ENCODE results near the gene LHPP. TPM values are rescaled to one million over a fixed set of nuclear protein-coding genes. Genes with fewer than 3 reads are reported as not detected.

The LHPP gene
- total RNA-seq, 2 donors from 2014 or later = 4.4 to 6.1 TPM

DNA sequence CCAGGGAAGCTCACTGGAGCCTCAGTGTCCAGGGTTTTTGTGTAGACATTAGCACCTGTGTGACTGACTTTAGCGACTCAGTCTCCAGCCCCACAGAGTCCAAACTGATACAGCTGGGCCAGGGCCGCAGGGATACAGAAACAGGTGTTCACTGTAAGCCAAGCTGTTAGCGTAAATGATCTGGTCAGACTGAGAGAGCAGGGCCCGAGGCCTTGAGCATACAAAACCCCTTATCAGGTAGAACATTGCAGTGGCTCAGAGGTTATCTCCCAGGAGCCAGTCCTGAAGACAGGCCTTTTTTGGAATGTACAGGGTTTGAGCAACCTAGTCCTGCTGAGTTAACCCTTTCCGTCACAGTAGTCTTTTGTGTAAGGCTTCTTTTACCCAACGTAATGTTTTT lies 25.0 kb downstream of the LHPP start:
- Mint-ChIP-seq H3K9me3 (no peaks in the 10 kb centered on the region), H3K27ac (no peak overlapping the region), H3K4me3 (no peak overlapping the region), H3K4me1 (ENCODE audit: low read depth in 2 of 2) (peaks cover 0 to 2% of the 10 kb centered on the region in 2 donors), H3K27me3 (no peaks in the 10 kb centered on the region), H3K36me3 (no peaks in the 10 kb centered on the region)
- DNase-seq (ENCODE audit: low spot score) = no peak
- ATAC-seq = no peak

DNA sequence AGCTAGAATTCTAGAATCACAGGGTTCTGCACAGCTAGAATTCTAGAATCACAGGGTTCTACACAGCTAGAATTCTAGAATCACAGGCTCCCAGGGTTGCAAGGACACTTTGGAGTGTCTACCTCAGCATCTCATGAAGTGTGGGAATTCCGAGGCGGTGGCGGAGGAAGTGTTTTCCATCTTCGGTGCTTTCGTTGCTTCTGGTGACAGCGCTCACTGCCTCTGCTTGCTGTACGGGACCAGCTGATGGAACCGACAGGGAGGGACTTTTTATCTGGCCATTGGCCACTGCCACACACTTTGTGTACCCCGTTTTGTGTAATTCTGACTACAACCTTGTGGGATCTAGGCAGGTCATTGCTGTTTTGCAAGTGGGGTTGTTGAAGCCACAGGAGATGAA lies 29.5 kb downstream of the LHPP start:
- Mint-ChIP-seq H3K36me3 (no peaks in the 10 kb centered on the region), H3K4me1 (ENCODE audit: low read depth in 2 of 2) (peaks cover 0 to 3% of the 10 kb centered on the region in 2 donors), H3K27ac (no peak overlapping the region), H3K27me3 (no peaks in the 10 kb centered on the region), H3K9me3 (no peaks in the 10 kb centered on the region), H3K4me3 (no peak overlapping the region)
- no peak for DNase-seq (ENCODE audit: low spot score)
- ATAC-seq = no peak

DNA sequence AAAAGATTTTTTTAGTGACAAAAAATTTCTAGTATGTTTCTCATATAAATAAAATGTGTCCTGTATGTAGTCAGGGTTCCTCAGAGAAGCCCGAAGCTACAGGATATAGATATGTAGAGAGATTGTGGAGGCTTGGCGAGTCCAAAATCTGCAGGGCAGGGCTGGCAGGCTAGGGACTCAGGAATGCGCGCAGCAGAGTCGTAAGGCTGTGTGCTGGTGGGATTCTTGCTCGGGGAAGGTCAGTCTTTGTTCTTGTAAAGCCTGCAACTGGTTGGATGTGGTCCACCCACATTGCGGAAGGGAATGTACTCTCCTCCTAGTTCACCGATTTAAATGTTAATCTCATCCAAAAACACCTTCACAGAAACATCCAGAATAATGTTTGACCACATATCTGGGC lies 30.6 kb downstream of the LHPP start:
- Mint-ChIP-seq H3K36me3 (no peaks in the 10 kb centered on the region), H3K27me3 (no peaks in the 10 kb centered on the region), H3K27ac (no peak overlapping the region), H3K4me3 (no peak overlapping the region), H3K9me3 (no peaks in the 10 kb centered on the region), H3K4me1 (ENCODE audit: low read depth in 2 of 2) (peaks cover 0 to 3% of the 10 kb centered on the region in 2 donors)
- DNase-seq (ENCODE audit: low spot score) (no peak), ATAC-seq (no peak)

DNA sequence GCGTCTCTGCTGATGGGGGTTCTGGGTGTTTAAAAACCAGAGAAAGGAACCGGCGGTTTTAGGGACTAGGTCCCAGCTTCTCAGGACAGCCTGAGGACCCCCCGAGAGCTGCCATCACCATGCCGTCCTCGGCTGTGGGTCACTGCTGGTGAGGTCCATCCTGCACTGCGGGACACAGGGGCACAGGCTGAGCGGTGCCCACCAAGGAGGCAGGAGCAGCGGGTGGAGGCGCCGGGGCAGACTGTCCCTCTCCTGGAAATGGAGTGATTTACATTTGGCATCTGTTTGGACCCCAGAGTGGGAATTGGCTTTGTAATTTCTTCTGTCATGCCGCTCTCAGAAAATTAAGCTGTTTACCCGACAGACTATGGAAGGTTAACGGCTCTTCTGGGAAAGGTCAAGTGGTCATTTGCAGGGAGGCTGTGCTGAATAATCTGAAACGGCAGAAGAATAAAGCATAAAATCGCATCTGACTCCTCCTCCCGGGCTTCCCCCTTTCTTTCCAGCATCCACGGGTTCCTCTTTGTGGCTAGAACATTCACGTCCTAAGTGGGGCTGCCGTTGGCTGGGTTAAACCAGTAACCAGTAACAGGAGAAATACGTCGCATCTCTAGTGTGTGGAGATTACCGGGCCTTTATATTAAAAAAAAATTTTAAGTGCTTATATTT lies 31.7 kb downstream of the LHPP start:
- DNase-seq (ENCODE audit: low spot score) = no peak
- no peaks in the 10 kb centered on the region for H3K36me3 Mint-ChIP-seq
- ATAC-seq = no peak
- peak overlapping the region in 1 of 2 donors; percentile 58 for H3K27ac Mint-ChIP-seq
- no peak overlapping the region for H3K4me3 Mint-ChIP-seq
- no peaks in the 10 kb centered on the region for H3K9me3 Mint-ChIP-seq
- peaks cover 0 to 3% of the 10 kb centered on the region in 2 donors for H3K4me1 Mint-ChIP-seq (ENCODE audit: low read depth in 2 of 2)
- H3K27me3 Mint-ChIP-seq = no peaks in the 10 kb centered on the region

DNA sequence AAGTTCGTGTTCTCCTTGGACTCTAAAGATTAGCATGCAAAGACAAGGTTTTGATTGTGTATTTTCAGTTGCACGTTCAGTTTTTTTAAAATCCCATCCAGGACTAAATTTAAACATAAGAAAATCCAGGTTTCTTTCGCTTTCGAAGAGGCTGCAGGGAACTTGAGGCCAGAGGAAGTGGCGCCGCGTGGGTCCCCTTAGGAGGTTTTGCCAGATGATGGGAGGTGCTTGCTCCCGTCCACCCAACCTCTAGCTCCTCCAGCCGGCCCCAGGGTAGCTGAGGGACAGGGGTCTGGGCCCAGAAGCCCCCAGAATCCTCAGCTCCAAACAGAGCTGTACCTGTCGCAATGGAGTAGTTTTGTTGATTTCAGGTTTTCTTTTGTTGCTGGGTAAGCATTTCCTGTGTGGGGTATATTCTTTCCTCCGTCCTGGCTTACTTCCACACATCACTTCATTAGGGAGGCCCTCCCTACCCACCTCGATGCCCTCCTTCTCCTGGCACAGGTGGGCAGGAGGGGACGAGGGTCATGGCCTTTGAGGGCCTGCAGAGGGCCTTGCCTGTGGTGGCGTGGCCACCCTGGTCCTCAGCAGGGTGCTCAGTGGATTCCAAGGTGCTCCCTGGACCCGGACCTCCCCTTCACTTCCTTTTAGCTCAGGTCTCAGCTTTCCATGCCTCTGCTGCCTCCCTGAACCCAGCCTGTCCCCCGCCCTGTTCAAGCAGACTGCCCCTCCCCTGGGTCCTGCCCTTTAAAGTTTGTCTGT lies 32.6 kb downstream of the LHPP start:
- Mint-ChIP-seq H3K4me1 (ENCODE audit: low read depth in 2 of 2) (peaks cover 0 to 3% of the 10 kb centered on the region in 2 donors), H3K36me3 (no peaks in the 10 kb centered on the region), H3K4me3 (peak overlapping the region; percentile 58), H3K9me3 (no peaks in the 10 kb centered on the region), H3K27me3 (no peaks in the 10 kb centered on the region), H3K27ac (peak overlapping the region in 1 of 2 donors; percentile 58)
- no peak for DNase-seq (ENCODE audit: low spot score)
- peak in 1 of 2 donors; percentile 25 for ATAC-seq

DNA sequence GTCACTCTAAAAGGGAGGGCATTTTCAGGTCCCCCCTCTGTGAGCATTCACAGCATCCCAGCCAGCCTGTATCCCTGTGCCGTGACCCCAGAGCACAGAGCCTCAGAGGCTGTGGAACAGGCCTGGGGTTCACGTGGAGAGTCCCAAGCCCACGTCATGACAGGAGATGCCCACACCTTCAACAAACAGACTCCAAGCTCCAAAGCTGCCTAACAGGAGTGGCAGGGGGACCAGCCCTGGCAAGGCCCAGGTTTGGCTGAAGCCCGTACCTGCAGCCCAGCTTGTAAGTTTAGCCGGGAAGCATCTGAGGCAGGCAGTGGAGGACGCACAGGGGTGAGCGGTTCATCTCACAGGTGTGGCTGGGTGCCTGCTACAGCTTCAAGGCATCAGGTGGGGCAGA lies 33.5 kb downstream of the LHPP start:
- no peak for DNase-seq (ENCODE audit: low spot score)
- no peak overlapping the region for H3K4me3 Mint-ChIP-seq
- ATAC-seq = peak in 1 of 2 donors; percentile 14
- H3K9me3 Mint-ChIP-seq = no peaks in the 10 kb centered on the region
- H3K27ac Mint-ChIP-seq = no peak overlapping the region
- no peaks in the 10 kb centered on the region for H3K27me3 Mint-ChIP-seq
- H3K36me3 Mint-ChIP-seq = no peaks in the 10 kb centered on the region
- peaks cover 0 to 3% of the 10 kb centered on the region in 2 donors for H3K4me1 Mint-ChIP-seq (ENCODE audit: low read depth in 2 of 2)

DNA sequence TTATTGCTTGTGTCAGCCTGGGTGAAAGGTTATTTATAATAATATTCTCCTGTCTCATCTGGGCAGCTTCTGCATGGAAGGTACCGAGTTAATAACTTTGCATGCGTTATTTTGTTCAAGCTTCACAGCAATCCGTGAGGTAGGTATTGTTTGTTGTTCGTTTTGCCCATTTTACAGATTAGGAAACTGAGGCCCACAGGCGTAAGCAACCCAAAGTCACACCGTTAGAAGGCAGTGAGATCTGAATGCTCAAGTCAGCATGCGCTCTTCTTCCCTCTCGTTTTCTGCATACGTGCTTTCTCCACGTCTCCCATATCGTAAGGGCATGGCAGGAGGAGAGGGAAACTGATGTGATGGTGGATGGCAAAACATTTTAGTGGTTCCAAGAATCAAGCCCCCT lies 34.1 kb downstream of the LHPP start:
- Mint-ChIP-seq H3K9me3 (peaks cover 1% of the 10 kb centered on the region), H3K4me3 (no peak overlapping the region)

DNA sequence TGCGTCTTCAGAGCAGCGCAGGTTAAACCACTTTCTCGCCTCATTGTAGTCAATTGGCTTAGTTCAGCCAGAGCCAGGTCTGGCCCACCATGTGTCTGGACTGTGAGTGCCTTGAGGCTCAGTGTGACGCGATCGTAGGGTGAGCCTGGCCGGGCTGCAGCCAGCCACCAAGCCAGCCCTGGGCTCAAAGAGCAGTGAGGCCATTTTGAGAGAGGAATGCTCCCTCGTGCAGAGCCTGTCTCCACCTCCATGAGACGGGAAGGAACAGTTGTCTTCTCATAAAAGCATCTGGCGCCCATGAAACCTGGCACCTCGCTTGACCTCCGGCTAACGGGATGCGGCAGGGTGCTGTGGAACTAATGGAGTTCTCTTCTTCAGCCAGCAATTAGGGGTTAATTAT lies 34.5 kb downstream of the LHPP start:
- H3K36me3 Mint-ChIP-seq = peaks cover 7% of the 10 kb centered on the region
- no peak for ATAC-seq
- H3K27ac Mint-ChIP-seq = no peak overlapping the region
- peaks cover 4% of the 10 kb centered on the region for H3K9me3 Mint-ChIP-seq
- no peak for DNase-seq (ENCODE audit: low spot score)
- H3K4me3 Mint-ChIP-seq = no peak overlapping the region
- H3K27me3 Mint-ChIP-seq = no peaks in the 10 kb centered on the region
- peaks cover 3 to 6% of the 10 kb centered on the region in 2 donors for H3K4me1 Mint-ChIP-seq (ENCODE audit: low read depth in 2 of 2)

More for the DNA sequence above, 34.1 kb downstream of the LHPP start:
- Mint-ChIP-seq H3K4me1 (ENCODE audit: low read depth in 2 of 2) (peaks cover 3% of the 10 kb centered on the region in 2 donors), H3K27ac (no peak overlapping the region), H3K36me3 (peaks cover 3% of the 10 kb centered on the region), H3K27me3 (no peaks in the 10 kb centered on the region)
- DNase-seq (ENCODE audit: low spot score) = no peak
- ATAC-seq = no peak

DNA sequence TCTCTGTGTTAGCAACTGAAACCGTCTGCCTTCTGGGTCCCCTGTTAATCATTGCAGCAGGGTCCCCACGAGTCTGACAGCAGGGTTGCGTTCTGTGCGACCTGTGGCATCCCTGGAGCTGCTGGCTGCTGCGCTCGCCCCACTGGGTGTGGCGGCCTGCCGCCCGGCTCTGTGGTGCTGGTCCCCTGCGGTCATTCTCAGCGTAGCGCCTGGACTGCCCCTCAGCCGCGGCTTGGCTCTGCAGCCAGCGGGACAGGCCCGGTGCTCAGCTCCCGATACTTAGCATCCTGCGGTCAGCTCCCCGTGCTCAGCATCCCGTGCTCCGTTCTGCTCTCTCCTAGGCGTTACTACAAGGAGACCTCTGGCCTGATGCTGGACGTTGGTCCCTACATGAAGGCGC lies 35.0 kb downstream of the LHPP start:
- Mint-ChIP-seq H3K9me3 (peaks cover 4% of the 10 kb centered on the region), H3K36me3 (peaks cover 7% of the 10 kb centered on the region), H3K4me3 (no peak overlapping the region), H3K27me3 (no peaks in the 10 kb centered on the region), H3K27ac (no peak overlapping the region), H3K4me1 (ENCODE audit: low read depth in 2 of 2) (peaks cover 3 to 6% of the 10 kb centered on the region in 2 donors)
- no peak for ATAC-seq
- DNase-seq (ENCODE audit: low spot score) = no peak

DNA sequence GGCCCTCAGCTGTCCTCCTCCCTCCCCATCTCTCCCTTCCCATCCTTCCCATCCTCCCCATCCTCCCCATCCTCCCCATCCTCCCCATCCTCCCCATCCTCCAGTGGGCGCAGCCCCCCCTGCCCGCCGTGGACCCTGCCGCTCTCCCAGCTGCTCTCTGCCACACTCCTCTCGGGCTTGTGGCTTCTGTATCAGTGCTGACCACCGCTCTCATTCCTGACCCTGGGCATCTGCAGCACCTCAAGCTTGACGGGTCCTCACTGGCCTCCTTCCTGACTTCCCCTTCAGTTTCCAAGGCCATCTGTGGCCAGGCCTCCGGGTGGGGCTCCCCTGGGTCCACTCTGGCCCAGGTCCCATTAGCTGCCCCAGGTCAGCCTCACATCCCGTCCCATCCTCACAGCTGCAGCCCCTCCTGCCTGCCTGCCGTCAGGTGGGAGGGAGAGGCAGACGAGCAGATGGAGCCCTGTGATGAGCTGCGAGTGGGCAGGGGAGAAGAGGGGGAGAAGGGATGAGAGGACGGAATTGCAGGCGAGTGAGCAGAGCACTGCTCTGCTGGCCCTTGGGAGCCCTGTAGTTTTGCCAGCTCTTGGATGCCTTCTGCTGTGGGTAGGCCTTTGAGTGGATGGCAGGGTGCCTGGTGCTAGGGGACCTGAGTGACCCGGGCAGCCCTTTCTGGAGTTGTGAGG lies 35.7 kb downstream of the LHPP start:
- no peak overlapping the region for H3K4me3 Mint-ChIP-seq
- DNase-seq (ENCODE audit: low spot score) = no peak
- H3K27ac Mint-ChIP-seq = no peak overlapping the region
- H3K4me1 Mint-ChIP-seq (ENCODE audit: low read depth in 2 of 2) = peaks cover 3 to 6% of the 10 kb centered on the region in 2 donors
- H3K36me3 Mint-ChIP-seq = peaks cover 7% of the 10 kb centered on the region
- H3K27me3 Mint-ChIP-seq = no peaks in the 10 kb centered on the region
- no peak for ATAC-seq
- peaks cover 4% of the 10 kb centered on the region for H3K9me3 Mint-ChIP-seq

DNA sequence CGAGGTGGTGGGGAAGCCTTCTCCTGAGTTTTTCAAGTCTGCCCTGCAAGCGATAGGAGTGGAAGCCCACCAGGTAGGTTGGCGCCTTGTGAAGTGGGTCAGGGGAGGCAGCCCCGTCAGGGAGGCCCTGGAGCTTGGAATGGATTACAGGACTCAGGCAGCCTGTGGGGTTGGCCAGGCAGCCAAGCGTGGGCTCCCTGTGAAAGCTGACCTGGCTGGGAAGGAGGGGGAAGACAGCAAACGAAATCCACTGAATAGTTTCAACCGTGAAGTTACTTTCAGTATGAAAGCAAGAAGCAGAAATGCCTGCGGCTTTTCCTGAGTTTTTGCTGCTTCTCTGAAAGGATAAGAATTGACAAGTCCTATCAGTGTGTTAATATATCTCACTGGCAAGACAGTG lies 36.4 kb downstream of the LHPP start:
- Mint-ChIP-seq H3K27me3 (no peaks in the 10 kb centered on the region), H3K27ac (no peak overlapping the region), H3K4me1 (ENCODE audit: low read depth in 2 of 2) (peaks cover 3 to 6% of the 10 kb centered on the region in 2 donors), H3K4me3 (no peak overlapping the region), H3K9me3 (peaks cover 4% of the 10 kb centered on the region), H3K36me3 (peaks cover 7% of the 10 kb centered on the region)
- ATAC-seq = no peak
- DNase-seq (ENCODE audit: low spot score) = no peak

DNA sequence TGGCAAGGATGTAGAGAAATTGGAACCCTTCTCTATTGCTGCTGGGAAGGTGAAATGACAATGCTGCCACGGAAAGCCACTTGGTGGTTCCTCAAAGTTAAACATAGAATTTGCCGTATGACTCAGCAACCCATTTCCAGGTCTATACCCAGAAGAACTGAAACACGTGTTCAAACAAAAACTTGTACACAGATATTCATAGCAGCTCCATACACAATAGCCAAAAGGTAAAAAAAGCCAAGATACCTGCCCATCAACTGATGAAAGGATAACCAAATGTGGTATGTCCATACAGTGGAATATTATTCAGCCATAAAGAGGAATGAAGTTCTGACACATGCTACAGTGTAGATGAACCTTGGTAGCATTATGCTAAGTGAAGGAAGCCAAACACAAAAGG lies 39.1 kb downstream of the LHPP start:
- Mint-ChIP-seq H3K4me3 (no peak overlapping the region), H3K27ac (no peak overlapping the region), H3K27me3 (no peaks in the 10 kb centered on the region), H3K36me3 (peaks cover 7% of the 10 kb centered on the region), H3K4me1 (ENCODE audit: low read depth in 2 of 2) (peaks cover 0 to 6% of the 10 kb centered on the region in 2 donors), H3K9me3 (peaks cover 4% of the 10 kb centered on the region)
- ATAC-seq (peak in 1 of 2 donors; percentile 53), DNase-seq (ENCODE audit: low spot score) (no peak)

DNA sequence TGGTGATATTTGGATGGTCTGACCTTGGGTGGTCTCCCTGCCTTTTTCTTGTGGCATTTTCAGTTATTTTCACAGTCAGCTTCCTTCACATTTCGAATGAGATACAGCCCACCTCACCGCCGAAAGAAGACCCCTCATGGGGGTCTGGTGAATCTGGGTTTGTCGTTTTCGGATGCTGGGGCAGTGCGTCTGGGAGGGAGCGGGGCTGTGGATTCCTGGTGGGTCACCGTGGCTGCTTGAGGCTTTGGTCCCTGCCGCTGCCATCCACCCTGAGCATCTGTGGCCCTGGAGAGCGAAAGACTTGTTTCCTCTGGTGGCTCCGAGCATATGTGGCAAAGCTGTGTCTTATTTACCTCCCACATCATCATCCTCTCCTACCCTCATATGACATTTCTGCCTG lies 43.1 kb downstream of the LHPP start:
- Mint-ChIP-seq H3K4me1 (ENCODE audit: low read depth in 2 of 2) (peaks cover 0 to 6% of the 10 kb centered on the region in 2 donors), H3K27me3 (no peaks in the 10 kb centered on the region), H3K27ac (no peak overlapping the region), H3K9me3 (peaks cover 4% of the 10 kb centered on the region), H3K4me3 (no peak overlapping the region), H3K36me3 (peaks cover 7% of the 10 kb centered on the region)
- DNase-seq (ENCODE audit: low spot score) (no peak), ATAC-seq (peak in 1 of 2 donors; percentile 36)

DNA sequence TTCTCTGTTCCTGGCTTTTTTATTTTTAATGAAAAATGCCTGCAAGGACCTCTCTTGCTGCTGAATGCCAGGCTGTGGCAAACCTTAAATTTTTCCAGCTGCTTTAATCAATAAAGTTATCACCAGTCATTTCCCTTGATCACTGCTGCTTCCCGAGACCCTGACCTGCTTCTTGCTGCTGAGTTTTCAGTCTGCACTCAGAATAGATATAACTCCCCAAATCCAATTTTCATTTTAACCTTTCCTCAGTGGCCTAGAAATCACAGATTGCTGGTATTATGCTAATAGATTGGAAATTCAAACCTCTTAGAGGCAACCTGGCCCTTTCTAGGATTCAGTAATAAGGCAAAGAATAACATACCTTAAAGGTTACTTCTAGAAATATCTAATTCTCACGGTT lies 43.7 kb downstream of the LHPP start:
- Mint-ChIP-seq H3K4me1 (ENCODE audit: low read depth in 2 of 2) (peaks cover 0 to 6% of the 10 kb centered on the region in 2 donors), H3K27ac (no peak overlapping the region), H3K36me3 (peaks cover 7% of the 10 kb centered on the region), H3K4me3 (no peak overlapping the region), H3K9me3 (peaks cover 4% of the 10 kb centered on the region), H3K27me3 (no peaks in the 10 kb centered on the region)
- DNase-seq (ENCODE audit: low spot score) = no peak
- ATAC-seq = no peak
